ENCODE measurements around the gene HDGF. TPM values are rescaled to one million over a fixed set of nuclear protein-coding genes. Genes with fewer than 3 reads are reported as not detected.

HDGF gene
- total and polyA plus RNA-seq, 11 donors: 87.7 to 240 (median 147) TPM

- ATAC-seq: no peak
- Histone ChIP-seq H3K27me3 (no peaks in the 10 kb centered on the region), H3K27ac (no peak overlapping the region), H3K4me1 (no peaks in the 10 kb centered on the region), H3K9me3 (no peaks in the 10 kb centered on the region), H3K4me3 (no peak overlapping the region), H3K36me3 (peaks cover 0 to 31% (median 18%) of the 10 kb centered on the region in 9 donors)
- peak in 1 of 5 donors; percentile 15 for DNase-seq
- WGBS, 4 donors: 70 to 82% (median 72%) methylated on average over 4 of the region's 4 CpGs
- TF ChIP-seq CTCF (IDR thresholded peaks at IDR 0.05): no peak
- TF ChIP-seq POLR2A (IDR thresholded peaks at IDR 0.05): no peak
- intact Hi-C loops (cut with DNase I): no loop called here
Observed at GRCh38 chr1:156717351-156717750, 34.1 kb downstream of the HDGF start.

GRCh38 chr1:156714830-156715229 lies 36.6 kb downstream of the HDGF start:
- DNase-seq: no peak
- TF ChIP-seq CTCF (IDR thresholded peaks at IDR 0.05) (no peak), POLR2A (IDR thresholded peaks at IDR 0.05) (no peak)
- Histone ChIP-seq H3K27ac (no peak overlapping the region), H3K27me3 (no peaks in the 10 kb centered on the region), H3K9me3 (no peaks in the 10 kb centered on the region), H3K4me3 (no peak overlapping the region), H3K36me3 (peaks cover 0 to 10% (median 0%) of the 10 kb centered on the region in 9 donors), H3K4me1 (peaks cover 0 to 8% (median 4%) of the 10 kb centered on the region in 12 donors)
- no peak for ATAC-seq
- WGBS, 4 donors: 78 to 82% (median 80%) methylated on average over 3 of the region's 3 CpGs
- intact Hi-C loops (cut with DNase I): no loop called here

- H3K36me3 ChIP-seq: peaks cover 0 to 6% (median 0%) of the 10 kb centered on the region in 9 donors
- no peak for ATAC-seq
- no peaks in the 10 kb centered on the region for H3K9me3 ChIP-seq
- TF ChIP-seq POLR2A (IDR thresholded peaks at IDR 0.05) (no peak), CTCF (IDR thresholded peaks at IDR 0.05) (no peak)
- H3K4me1 ChIP-seq: peaks cover 0 to 22% (median 9%) of the 10 kb centered on the region in 12 donors
- WGBS, 4 donors: 85 to 91% (median 86%) methylated on average over 3 of the region's 3 CpGs
- H3K4me3 ChIP-seq: no peak overlapping the region
- no peaks in the 10 kb centered on the region for H3K27me3 ChIP-seq
- no peak overlapping the region for H3K27ac ChIP-seq
- peak in 1 of 5 donors; percentile 23 for DNase-seq
- intact Hi-C loops (cut with DNase I): no loop called here
Observed at GRCh38 chr1:156712626-156713025, 38.8 kb downstream of the HDGF start.

- H3K9me3 ChIP-seq: no peaks in the 10 kb centered on the region
- H3K36me3 ChIP-seq: peaks cover 0 to 6% (median 0%) of the 10 kb centered on the region in 9 donors
- TF ChIP-seq CTCF (IDR thresholded peaks at IDR 0.05) (no peak), POLR2A (IDR thresholded peaks at IDR 0.05) (no peak)
- H3K27ac ChIP-seq: peak overlapping the region in 1 of 12 donors; percentile 9
- peak in 1 of 5 donors; percentile 44 for DNase-seq
- H3K4me3 ChIP-seq: no peak overlapping the region
- H3K27me3 ChIP-seq: peaks cover 0 to 5% (median 0%) of the 10 kb centered on the region in 9 donors
- H3K4me1 ChIP-seq: peaks cover 0 to 34% (median 19%) of the 10 kb centered on the region in 12 donors
- intact Hi-C loops (cut with DNase I): no loop called here
- ATAC-seq: no peak
- 84 to 89% (median 88%) methylated on average over 8 to 9 of the region's 9 CpGs for WGBS, 4 donors
Observed at GRCh38 chr1:156711011-156711817, 40.3 kb downstream of the HDGF start.
